ENCODE data around the gene NPTN.

DNA sequence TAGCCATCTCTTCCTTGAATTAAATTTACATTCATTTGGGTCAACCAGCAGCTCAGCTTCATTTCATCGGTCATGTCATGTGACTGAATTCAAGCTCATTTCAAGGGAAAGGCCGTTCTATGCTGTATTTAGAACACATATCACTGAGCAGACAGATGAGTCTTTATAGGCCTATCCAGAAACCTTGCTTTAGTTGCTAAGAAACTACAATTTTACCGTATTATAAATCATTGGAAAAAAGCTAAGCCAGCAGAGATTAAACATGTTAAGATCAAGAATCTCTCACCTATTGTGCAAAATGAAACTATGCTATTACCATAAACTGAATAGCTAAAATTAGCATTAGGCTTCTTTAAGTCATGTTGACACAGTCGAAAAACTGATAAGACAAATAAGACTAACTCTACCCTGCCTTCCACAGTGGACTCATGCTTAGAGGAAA is 2.2 kb downstream of the NPTN start:
- TF ChIP-seq POLR2A (IDR thresholded peaks at IDR 0.05; ENCODE audit: low read depth, low read length): no peak
- no peak for TF ChIP-seq POLR2AphosphoS5 (IDR thresholded peaks at IDR 0.05; ENCODE audit: low read depth, low read length)
